Spleen (tissue), 7 donors: ENCODE measurements around the gene NECTIN1.

Experiments used
- POLR2AphosphoS5 ChIP-seq, 3 donors: sonication (generic); formaldehyde crosslinking; IDR thresholded peaks; one replicate each; pipeline ENCODE4 v1.5.1; 2017; ENCODE audit warnings: antibody characterized with exemption in 3 of 3
- TF ChIP-seq, protein P1 (sequence below), 11 experiments: fragments of 200-600 bp in 7 of 11; fragments of 450-650 bp in 4 of 11; sonication (generic) in 4 of 11; IDR thresholded peaks in 8 of 11; conservative IDR thresholded peaks in 3 of 11; 1 replicate in 7 of 11; 2 replicates in 4 of 11; pipeline versions ENCODE4 v1.4.0 to v1.8.0; 2016 to 2021; ENCODE audit warnings: antibody characterized with exemption in 11 of 11, inconsistent platforms in 4 of 11, mild to moderate bottlenecking in 1 of 11
- donor health status: DM: no; HTN: no; CAD: no; lungs with moderate emphysema.
- donor health status: DM: no; HTN: no; CAD: no.
- donor health status: DM: no; HTN: no; CAD: no.

DNA sequence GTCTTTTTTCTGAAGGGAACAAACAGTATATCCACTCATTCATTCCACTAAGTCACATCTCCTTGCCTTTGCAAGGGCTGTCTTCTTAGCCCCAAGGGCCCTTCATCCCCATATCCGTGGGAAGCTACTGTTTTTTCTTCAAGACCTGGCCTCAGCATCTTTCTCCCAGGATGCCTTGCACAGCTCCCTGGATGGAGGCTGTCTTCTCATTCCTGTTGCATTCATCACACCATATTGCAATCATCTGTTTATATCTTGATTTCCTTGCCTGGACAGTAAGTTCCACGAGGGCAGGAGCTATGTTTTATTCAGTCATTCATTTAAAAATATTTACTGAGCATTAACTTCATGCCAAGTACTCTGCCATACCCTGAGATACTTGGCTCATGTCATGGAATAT is 29.3 kb upstream of the NECTIN1 start:
- TF ChIP-seq, protein P1, sequence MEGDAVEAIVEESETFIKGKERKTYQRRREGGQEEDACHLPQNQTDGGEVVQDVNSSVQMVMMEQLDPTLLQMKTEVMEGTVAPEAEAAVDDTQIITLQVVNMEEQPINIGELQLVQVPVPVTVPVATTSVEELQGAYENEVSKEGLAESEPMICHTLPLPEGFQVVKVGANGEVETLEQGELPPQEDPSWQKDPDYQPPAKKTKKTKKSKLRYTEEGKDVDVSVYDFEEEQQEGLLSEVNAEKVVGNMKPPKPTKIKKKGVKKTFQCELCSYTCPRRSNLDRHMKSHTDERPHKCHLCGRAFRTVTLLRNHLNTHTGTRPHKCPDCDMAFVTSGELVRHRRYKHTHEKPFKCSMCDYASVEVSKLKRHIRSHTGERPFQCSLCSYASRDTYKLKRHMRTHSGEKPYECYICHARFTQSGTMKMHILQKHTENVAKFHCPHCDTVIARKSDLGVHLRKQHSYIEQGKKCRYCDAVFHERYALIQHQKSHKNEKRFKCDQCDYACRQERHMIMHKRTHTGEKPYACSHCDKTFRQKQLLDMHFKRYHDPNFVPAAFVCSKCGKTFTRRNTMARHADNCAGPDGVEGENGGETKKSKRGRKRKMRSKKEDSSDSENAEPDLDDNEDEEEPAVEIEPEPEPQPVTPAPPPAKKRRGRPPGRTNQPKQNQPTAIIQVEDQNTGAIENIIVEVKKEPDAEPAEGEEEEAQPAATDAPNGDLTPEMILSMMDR (IDR thresholded peaks at IDR 0.05 in 8 of 11, conservative IDR thresholded peaks at IDR 0.05 in 3 of 11), result no peak
- no peak for TF ChIP-seq POLR2AphosphoS5 (IDR thresholded peaks at IDR 0.05)
